Spleen (tissue), 11 donors: Measurements from ENCODE around the gene FBRS. TPM values are rescaled to one million over a fixed set of nuclear protein-coding genes. Genes with fewer than 3 reads are reported as not detected.

Experiments
- DNase-seq: peaks from one replicate; pipeline ENCODE4 v3.0.0-alpha.2; 2020
- H3K27ac ChIP-seq, 8 donors: fragments of 200-600 bp; sonication (generic) in 7 of 8; 1 replicate in 4 of 8; 2 replicates in 4 of 8; pipeline versions ENCODE4 v1.5.0 to v1.8.0; 2016 to 2021; ENCODE audit warnings: inconsistent platforms in 4 of 8, mild to moderate bottlenecking in 4 of 8, moderate library complexity in 1 of 8
- H3K27me3 ChIP-seq, 7 donors: fragments of 200-600 bp; sonication (generic) in 6 of 7; replicated peaks in 1 of 7; 1 replicate in 4 of 7; 2 replicates in 3 of 7; pipeline versions ENCODE4 v1.5.0 to v1.8.0; 2016 to 2021; ENCODE audit warnings: inconsistent platforms in 3 of 7, mild to moderate bottlenecking in 1 of 7
- H3K36me3 ChIP-seq, 6 donors: fragments of 200-600 bp; sonication (generic) in 5 of 6; 1 replicate in 4 of 6; 2 replicates in 2 of 6; pipeline versions ENCODE4 v1.5.0 to v1.8.0; 2016 to 2021; ENCODE audit warnings: inconsistent platforms in 2 of 6
- H3K4me1 ChIP-seq, 6 donors: fragments of 200-600 bp; sonication (generic) in 5 of 6; 1 replicate in 3 of 6; 2 replicates in 3 of 6; pipeline versions ENCODE4 v1.5.0 to v1.8.0; 2016 to 2021; ENCODE audit warnings: inconsistent platforms in 3 of 6
- H3K4me3 ChIP-seq, 8 donors: fragments of 200-600 bp; sonication (generic) in 7 of 8; 1 replicate in 4 of 8; 2 replicates in 4 of 8; pipeline versions ENCODE4 v1.5.0 to v1.8.0; 2016 to 2021; ENCODE audit warnings: inconsistent platforms in 4 of 8, mild to moderate bottlenecking in 4 of 8, moderate library complexity in 2 of 8
- H3K9me3 ChIP-seq, 8 donors: fragments of 200-600 bp; sonication (generic) in 7 of 8; 1 replicate in 4 of 8; 2 replicates in 4 of 8; pipeline versions ENCODE4 v1.5.0 to v1.8.0; 2016 to 2021; ENCODE audit warnings: inconsistent platforms in 4 of 8
- POLR2A ChIP-seq, 3 donors: fragments of 450-650 bp; IDR thresholded peaks; one replicate each; pipeline ENCODE4 v1.5.1; 2017; ENCODE audit warnings: antibody characterized with exemption in 3 of 3, mild to moderate bottlenecking in 1 of 3
- POLR2AphosphoS5 ChIP-seq, 3 donors: sonication (generic); formaldehyde crosslinking; IDR thresholded peaks; one replicate each; pipeline ENCODE4 v1.5.1; 2017; ENCODE audit warnings: antibody characterized with exemption in 3 of 3
- WGBS, 5 donors: extraction: QIAGEN DNeasy Blood & Tissue Kit in 3 of 5; methylation state at CpG; one replicate each; pipeline versions ENCODE4 v1.1.5 to v1.1.7; 2013 to 2018; 5-methylcytosine and 5-hydroxymethylcytosine counted together
- intact Hi-C: fragments of 100-400 bp; cut with DNase I; formaldehyde crosslinking; loops from one replicate; pipeline ENCODE4 v1.15.0; 2023; ENCODE audit warnings: low total_unique reads
- polyA plus RNA-seq, 3 donors: library from polyadenylated mRNA; stranded (reverse); fragments of 200-250 nt; gene quantifications; one replicate each; pipeline ENCODE4 v1.2.1, GENCODE V29; 2013
- total RNA-seq, 7 donors: library from RNA; depleted of rRNA in 3 of 7; stranded (reverse); fragments of >200 nt in 3 of 7; fragmentation: NEBNext Ultra II Directional in 4 of 7; extraction: Animal tissue kit (Norgen Biotek cat#: 25700) in 4 of 7; gene quantifications; one replicate each; pipeline versions ENCODE4 v1.1.0 to v1.2.1, GENCODE V29; 2016 to 2021
- TF ChIP-seq, protein P1 (sequence below), 11 experiments: fragments of 200-600 bp in 7 of 11; fragments of 450-650 bp in 4 of 11; sonication (generic) in 4 of 11; IDR thresholded peaks in 8 of 11; conservative IDR thresholded peaks in 3 of 11; 1 replicate in 7 of 11; 2 replicates in 4 of 11; pipeline versions ENCODE4 v1.4.0 to v1.8.0; 2016 to 2021; ENCODE audit warnings: antibody characterized with exemption in 11 of 11, inconsistent platforms in 4 of 11, mild to moderate bottlenecking in 1 of 11
- donor health status: healthy with polysubstance abuse.
- donor health status: DM: no; HTN: no; CAD: no; lungs with moderate emphysema.
- donor health status: DM: no; HTN: no; CAD: no.
- donor health status: Bipolar disorder and iron deficiency.
- donor health status: healthy.
- donor health status: DM: no; HTN: no; CAD: no.
- donor health status: DM: yes; HTN: yes; CAD: no.

The FBRS gene
- total and polyA plus RNA-seq, 10 donors: 25.8 to 118 (median 76.1) TPM

GRCh38 chr16:30675143-30675542 lies 16.9 kb downstream of the FBRS start:
- no peaks in the 10 kb centered on the region for H3K9me3 ChIP-seq
- H3K27ac ChIP-seq: no peak overlapping the region
- H3K4me1 ChIP-seq: no peaks in the 10 kb centered on the region
- intact Hi-C loops: no loop called here
- H3K27me3 ChIP-seq: no peaks in the 10 kb centered on the region
- DNase-seq: no peak
- H3K36me3 ChIP-seq: peaks cover 0 to 20% (median 10%) of the 10 kb centered on the region in 6 donors
- H3K4me3 ChIP-seq: no peak overlapping the region
- WGBS, 5 donors: 85 to 94% (median 90%) methylated on average over 10 of the region's 10 CpGs
- no peak for TF ChIP-seq POLR2A (IDR thresholded peaks at IDR 0.05)
- TF ChIP-seq, protein P1, sequence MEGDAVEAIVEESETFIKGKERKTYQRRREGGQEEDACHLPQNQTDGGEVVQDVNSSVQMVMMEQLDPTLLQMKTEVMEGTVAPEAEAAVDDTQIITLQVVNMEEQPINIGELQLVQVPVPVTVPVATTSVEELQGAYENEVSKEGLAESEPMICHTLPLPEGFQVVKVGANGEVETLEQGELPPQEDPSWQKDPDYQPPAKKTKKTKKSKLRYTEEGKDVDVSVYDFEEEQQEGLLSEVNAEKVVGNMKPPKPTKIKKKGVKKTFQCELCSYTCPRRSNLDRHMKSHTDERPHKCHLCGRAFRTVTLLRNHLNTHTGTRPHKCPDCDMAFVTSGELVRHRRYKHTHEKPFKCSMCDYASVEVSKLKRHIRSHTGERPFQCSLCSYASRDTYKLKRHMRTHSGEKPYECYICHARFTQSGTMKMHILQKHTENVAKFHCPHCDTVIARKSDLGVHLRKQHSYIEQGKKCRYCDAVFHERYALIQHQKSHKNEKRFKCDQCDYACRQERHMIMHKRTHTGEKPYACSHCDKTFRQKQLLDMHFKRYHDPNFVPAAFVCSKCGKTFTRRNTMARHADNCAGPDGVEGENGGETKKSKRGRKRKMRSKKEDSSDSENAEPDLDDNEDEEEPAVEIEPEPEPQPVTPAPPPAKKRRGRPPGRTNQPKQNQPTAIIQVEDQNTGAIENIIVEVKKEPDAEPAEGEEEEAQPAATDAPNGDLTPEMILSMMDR (IDR thresholded peaks at IDR 0.05 in 8 of 11, conservative IDR thresholded peaks at IDR 0.05 in 3 of 11): no peak
- TF ChIP-seq POLR2AphosphoS5 (IDR thresholded peaks at IDR 0.05): no peak

DNA sequence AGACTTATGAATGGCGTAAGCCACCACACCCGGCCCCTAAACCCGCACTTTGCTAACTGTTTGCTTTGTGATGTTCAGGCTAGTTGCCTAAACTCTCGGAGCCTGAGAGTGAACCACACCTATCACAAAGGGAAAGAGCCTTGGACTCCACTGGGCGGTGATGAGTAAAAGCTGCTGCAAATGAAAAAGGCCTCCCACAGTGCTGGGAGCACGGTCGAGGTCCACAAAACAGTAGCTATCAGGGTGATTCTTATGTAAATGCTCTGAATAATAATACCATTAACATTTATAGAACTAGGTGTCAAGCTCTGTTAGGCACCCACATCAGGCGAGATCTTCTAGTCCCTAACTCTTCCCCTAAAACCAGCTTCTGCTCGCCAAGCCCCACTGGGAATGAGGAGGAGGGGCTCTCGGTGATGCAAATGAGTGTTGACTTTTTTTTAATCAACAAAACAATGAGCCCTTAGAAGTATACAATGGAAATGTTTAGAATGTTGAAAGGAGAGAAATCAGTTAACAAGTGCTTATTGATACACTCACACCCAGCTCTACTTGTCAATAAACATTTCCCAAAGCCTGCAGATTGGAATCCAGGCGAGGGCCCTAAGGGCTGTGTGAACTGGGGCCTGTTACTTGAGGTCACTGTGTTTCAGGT lies 19.8 kb downstream of the FBRS start:
- DNase-seq: no peak
- TF ChIP-seq POLR2A (IDR thresholded peaks at IDR 0.05): no peak
- TF ChIP-seq, protein P1 (IDR thresholded peaks at IDR 0.05 in 8 of 11, conservative IDR thresholded peaks at IDR 0.05 in 3 of 11): no peak
- no peak for TF ChIP-seq POLR2AphosphoS5 (IDR thresholded peaks at IDR 0.05)
- Histone ChIP-seq H3K27ac (no peak overlapping the region), H3K4me3 (no peak overlapping the region), H3K27me3 (no peaks in the 10 kb centered on the region), H3K36me3 (no peaks in the 10 kb centered on the region), H3K9me3 (no peaks in the 10 kb centered on the region), H3K4me1 (no peaks in the 10 kb centered on the region)
- WGBS, 5 donors: 82 to 88% (median 85%) methylated on average over 11 of the region's 11 CpGs
- intact Hi-C loops: no loop called here

DNA sequence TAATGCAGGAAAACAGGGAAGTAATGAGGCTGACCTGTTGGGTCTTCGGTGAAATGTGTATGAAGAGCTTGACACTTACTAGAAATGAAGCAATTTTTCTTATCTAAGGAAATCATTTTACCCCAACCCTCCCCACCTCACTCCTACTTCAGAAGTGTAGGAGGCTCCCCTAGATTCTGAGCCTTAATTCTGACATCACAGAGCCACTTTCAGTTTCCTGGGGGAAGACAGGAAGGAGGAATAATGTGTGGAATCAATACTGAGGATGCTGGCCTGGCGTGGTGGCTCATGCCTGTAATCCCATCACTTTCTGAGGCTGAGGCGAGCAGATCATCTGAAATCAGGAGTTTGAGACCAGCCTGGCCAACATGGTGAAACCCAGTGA lies 20.3 kb downstream of the FBRS start:
- Histone ChIP-seq H3K4me3 (no peak overlapping the region), H3K9me3 (no peaks in the 10 kb centered on the region), H3K27me3 (no peaks in the 10 kb centered on the region), H3K4me1 (no peaks in the 10 kb centered on the region), H3K36me3 (no peaks in the 10 kb centered on the region), H3K27ac (no peak overlapping the region)
- intact Hi-C loops: no loop called here
- 64 to 84% (median 78%) methylated on average over 3 of the region's 3 CpGs for WGBS, 5 donors
- no peak for TF ChIP-seq POLR2AphosphoS5 (IDR thresholded peaks at IDR 0.05)
- TF ChIP-seq, protein P1 (IDR thresholded peaks at IDR 0.05 in 8 of 11, conservative IDR thresholded peaks at IDR 0.05 in 3 of 11): no peak
- TF ChIP-seq POLR2A (IDR thresholded peaks at IDR 0.05): no peak
- no peak for DNase-seq

DNA sequence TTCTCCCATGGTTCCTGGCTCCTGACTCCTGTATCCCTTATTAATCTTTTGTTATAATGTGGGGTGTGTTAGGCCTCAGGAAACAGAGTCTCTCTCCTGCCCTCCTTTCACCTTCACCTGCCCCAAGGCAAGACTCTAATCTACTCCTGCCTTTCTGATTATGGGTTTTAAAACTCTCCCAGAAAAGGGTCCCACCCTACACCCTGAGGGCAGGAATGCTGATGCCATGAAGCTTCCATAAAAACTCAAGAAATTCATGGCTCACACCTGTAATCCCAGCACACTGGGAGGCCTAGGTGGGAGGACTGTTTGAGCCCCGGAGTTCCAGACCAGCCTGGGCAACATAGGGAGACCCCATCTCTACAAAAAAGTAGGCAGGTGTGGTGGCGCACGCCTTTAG lies 22.1 kb downstream of the FBRS start:
- TF ChIP-seq POLR2A (IDR thresholded peaks at IDR 0.05): no peak
- TF ChIP-seq POLR2AphosphoS5 (IDR thresholded peaks at IDR 0.05): no peak
- TF ChIP-seq, protein P1 (IDR thresholded peaks at IDR 0.05 in 8 of 11, conservative IDR thresholded peaks at IDR 0.05 in 3 of 11): no peak
- H3K27ac ChIP-seq: no peak overlapping the region
- WGBS, 5 donors: 91 to 100% (median 93%) methylated on average over 3 of the region's 3 CpGs

More for the DNA sequence above, 22.1 kb downstream of the FBRS start:
- H3K27me3 ChIP-seq: no peaks in the 10 kb centered on the region
- DNase-seq: no peak
- no peaks in the 10 kb centered on the region for H3K36me3 ChIP-seq
- H3K4me1 ChIP-seq: no peaks in the 10 kb centered on the region
- no peak overlapping the region for H3K4me3 ChIP-seq
- no peaks in the 10 kb centered on the region for H3K9me3 ChIP-seq
- intact Hi-C loops: no loop called here
